Effector memory CD8-positive, alpha-beta T cell (primary cell): ENCODE measurements around the gene PIGBOS1.
A peak's percentile ranks its signal among the peaks of the same experiment; 100 is the strongest.

Experiments used
- ATAC-seq: fragments of 150-1000 bp; cut with Tn5 transposase; replicated peaks from 2 replicates; pipeline ENCODE4 v1.10.0; 2021; ENCODE audit warnings: mild to moderate bottlenecking, moderate library complexity
- DNase-seq, 3 experiments: peaks; one replicate each; pipeline ENCODE4 v3.0.0; 2021
- H3K27ac Mint-ChIP-seq, 2 donors: one replicate each; pipeline ENCODE4 v1.8.0; 2022; ENCODE audit warnings: mild to moderate bottlenecking in 2 of 2, mixed read lengths in 2 of 2, moderate library complexity in 2 of 2
- H3K27me3 Mint-ChIP-seq, 2 donors: one replicate each; pipeline ENCODE4 v1.8.0; 2022; ENCODE audit warnings: mixed read lengths in 2 of 2
- H3K36me3 Mint-ChIP-seq: one replicate; pipeline ENCODE4 v1.8.0; 2022; ENCODE audit warnings: mild to moderate bottlenecking, moderate library complexity, mixed read lengths; ENCODE audit not compliant: insufficient read depth
- H3K4me1 Mint-ChIP-seq, 2 donors: one replicate each; pipeline ENCODE4 v1.8.0; 2022; ENCODE audit warnings: low read depth in 2 of 2, mixed read lengths in 2 of 2
- H3K4me3 Mint-ChIP-seq, 2 donors: one replicate each; pipeline ENCODE4 v1.8.0; 2022; ENCODE audit warnings: mild to moderate bottlenecking in 2 of 2, mixed read lengths in 2 of 2, moderate library complexity in 2 of 2
- H3K9me3 Mint-ChIP-seq, 2 donors: one replicate each; pipeline ENCODE4 v1.8.0; 2022; ENCODE audit warnings: mixed read lengths in 2 of 2

PIGBOS1 gene

GRCh38 chr15:55270291-55270690 lies 48.6 kb downstream of the PIGBOS1 start:
- Mint-ChIP-seq H3K36me3 (peaks cover 14% of the 10 kb centered on the region), H3K4me3 (peak overlapping the region; percentile 59 to 66), H3K9me3 (no peaks in the 10 kb centered on the region), H3K27ac (peak overlapping the region; percentile 93), H3K27me3 (no peaks in the 10 kb centered on the region), H3K4me1 (peaks cover 73 to 91% of the 10 kb centered on the region in 2 donors)
- ATAC-seq (no peak), DNase-seq (no peak)

- Mint-ChIP-seq H3K4me1 (peaks cover 70 to 88% of the 10 kb centered on the region in 2 donors), H3K36me3 (peaks cover 16% of the 10 kb centered on the region), H3K27me3 (no peaks in the 10 kb centered on the region), H3K4me3 (peak overlapping the region; percentile 59 to 66), H3K27ac (peak overlapping the region; percentile 93), H3K9me3 (no peaks in the 10 kb centered on the region)
- DNase-seq (no peak), ATAC-seq (no peak)
Measured at GRCh38 chr15:55268176-55268695, 50.7 kb downstream of the PIGBOS1 start.

GRCh38 chr15:55267401-55268175 lies 51.3 kb downstream of the PIGBOS1 start:
- DNase-seq (peak; percentile 73 to 76 (median 73)), ATAC-seq (peak; percentile 88)
- peaks cover 21% of the 10 kb centered on the region for H3K36me3 Mint-ChIP-seq
- peak overlapping the region; percentile 93 for H3K27ac Mint-ChIP-seq
- H3K27me3 Mint-ChIP-seq, result no peaks in the 10 kb centered on the region
- peaks cover 70 to 91% of the 10 kb centered on the region in 2 donors for H3K4me1 Mint-ChIP-seq
- no peaks in the 10 kb centered on the region for H3K9me3 Mint-ChIP-seq
- peak overlapping the region; percentile 59 to 66 for H3K4me3 Mint-ChIP-seq
